Measurements from ENCODE around the gene ZDHHC5. TPM values are rescaled to one million over a fixed set of nuclear protein-coding genes. Genes with fewer than 3 reads are reported as not detected.
A peak's percentile ranks its signal among the peaks of the same experiment; 100 is the strongest.

The ZDHHC5 gene
- total and polyA plus RNA-seq, 4 donors: 28.7 to 63.2 (median 42.9) TPM

GRCh38 chr11:57675176-57675941 is 7.4 kb downstream of the ZDHHC5 start:
- Histone ChIP-seq H3K27ac (ENCODE audit: low read depth in 1 of 2, low read length in 1 of 2) (no peak overlapping the region), H3K36me3 (ENCODE audit: control insufficient read depth in 4 of 4, insufficient read depth in 4 of 4, low read length in 4 of 4) (peaks cover 20 to 41% (median 28%) of the 10 kb centered on the region in 4 donors), H3K9ac (ENCODE audit: insufficient read depth in 1 of 2, low read length in 2 of 2) (no peak overlapping the region), H3K4me3 (no peak overlapping the region), H3K27me3 (ENCODE audit: control insufficient read depth in 3 of 3, insufficient read depth in 3 of 3, low read length in 2 of 3) (no peaks in the 10 kb centered on the region), H3K4me1 (ENCODE audit: control insufficient read depth in 5 of 5, insufficient read depth in 5 of 5, low read length in 5 of 5) (peaks cover 0 to 29% (median 7%) of the 10 kb centered on the region in 5 donors), H3K9me3 (ENCODE audit: control insufficient read depth in 4 of 4, insufficient read depth in 3 of 4, low read length in 3 of 4) (no peaks in the 10 kb centered on the region)
- ATAC-seq (ENCODE audit: insufficient read depth, low FRiP score) (no peak), DNase-seq (peak in 2 of 3 donors; percentile 10 to 32)
- TF ChIP-seq, protein P1, sequence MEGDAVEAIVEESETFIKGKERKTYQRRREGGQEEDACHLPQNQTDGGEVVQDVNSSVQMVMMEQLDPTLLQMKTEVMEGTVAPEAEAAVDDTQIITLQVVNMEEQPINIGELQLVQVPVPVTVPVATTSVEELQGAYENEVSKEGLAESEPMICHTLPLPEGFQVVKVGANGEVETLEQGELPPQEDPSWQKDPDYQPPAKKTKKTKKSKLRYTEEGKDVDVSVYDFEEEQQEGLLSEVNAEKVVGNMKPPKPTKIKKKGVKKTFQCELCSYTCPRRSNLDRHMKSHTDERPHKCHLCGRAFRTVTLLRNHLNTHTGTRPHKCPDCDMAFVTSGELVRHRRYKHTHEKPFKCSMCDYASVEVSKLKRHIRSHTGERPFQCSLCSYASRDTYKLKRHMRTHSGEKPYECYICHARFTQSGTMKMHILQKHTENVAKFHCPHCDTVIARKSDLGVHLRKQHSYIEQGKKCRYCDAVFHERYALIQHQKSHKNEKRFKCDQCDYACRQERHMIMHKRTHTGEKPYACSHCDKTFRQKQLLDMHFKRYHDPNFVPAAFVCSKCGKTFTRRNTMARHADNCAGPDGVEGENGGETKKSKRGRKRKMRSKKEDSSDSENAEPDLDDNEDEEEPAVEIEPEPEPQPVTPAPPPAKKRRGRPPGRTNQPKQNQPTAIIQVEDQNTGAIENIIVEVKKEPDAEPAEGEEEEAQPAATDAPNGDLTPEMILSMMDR (IDR thresholded peaks at IDR 0.05; ENCODE audit: control extremely low read depth, extremely low read depth): no peak
- 80 to 91% methylated on average over 3 of the region's 3 CpGs for WGBS, 2 donors

DNA sequence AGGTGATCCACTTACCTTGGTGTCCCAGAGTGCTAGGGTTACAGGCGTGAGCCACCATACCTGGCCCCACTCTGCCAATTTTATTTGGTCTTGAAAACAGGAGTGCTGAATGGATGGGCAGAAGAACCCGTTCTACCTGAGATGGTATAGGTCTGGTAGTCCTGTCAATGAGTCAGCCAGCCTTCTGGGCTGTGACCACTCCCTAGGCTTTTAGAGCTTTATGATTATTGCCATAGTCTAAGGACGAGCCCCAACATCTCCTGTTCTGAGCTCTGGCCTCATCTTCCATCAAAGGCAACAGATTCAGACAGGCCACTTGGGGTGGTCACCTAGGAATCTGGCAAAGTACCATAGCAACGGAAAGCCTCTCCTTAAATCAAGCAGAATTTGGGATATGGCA is 11.5 kb downstream of the ZDHHC5 start:
- Histone ChIP-seq H3K9ac (ENCODE audit: insufficient read depth in 1 of 2, low read length in 2 of 2) (no peak overlapping the region), H3K27me3 (ENCODE audit: control insufficient read depth in 3 of 3, insufficient read depth in 3 of 3, low read length in 2 of 3) (no peaks in the 10 kb centered on the region), H3K36me3 (ENCODE audit: control insufficient read depth in 4 of 4, insufficient read depth in 4 of 4, low read length in 4 of 4) (peaks cover 20 to 32% (median 30%) of the 10 kb centered on the region in 4 donors), H3K27ac (ENCODE audit: low read depth in 1 of 2, low read length in 1 of 2) (no peak overlapping the region), H3K9me3 (ENCODE audit: control insufficient read depth in 4 of 4, insufficient read depth in 3 of 4, low read length in 3 of 4) (no peaks in the 10 kb centered on the region), H3K4me3 (no peak overlapping the region), H3K4me1 (ENCODE audit: control insufficient read depth in 5 of 5, insufficient read depth in 5 of 5, low read length in 5 of 5) (peaks cover 0 to 27% (median 5%) of the 10 kb centered on the region in 5 donors)
- ATAC-seq (ENCODE audit: insufficient read depth, low FRiP score) (no peak), DNase-seq (no peak)
- TF ChIP-seq, protein P1 (IDR thresholded peaks at IDR 0.05; ENCODE audit: control extremely low read depth, extremely low read depth): no peak
- WGBS, 2 donors: 95 to 96% methylated on average over 4 of the region's 4 CpGs

- H3K9me3 ChIP-seq (ENCODE audit: control insufficient read depth in 4 of 4, insufficient read depth in 3 of 4, low read length in 3 of 4): no peaks in the 10 kb centered on the region
- peaks cover 0 to 23% (median under 1%) of the 10 kb centered on the region in 5 donors for H3K4me1 ChIP-seq (ENCODE audit: control insufficient read depth in 5 of 5, insufficient read depth in 5 of 5, low read length in 5 of 5)
- no peak for DNase-seq
- 93 to 97% methylated on average over 2 of the region's 2 CpGs for WGBS, 2 donors
- no peak for ATAC-seq (ENCODE audit: insufficient read depth, low FRiP score)
- TF ChIP-seq, protein P1 (IDR thresholded peaks at IDR 0.05; ENCODE audit: control extremely low read depth, extremely low read depth): no peak
- H3K27ac ChIP-seq (ENCODE audit: low read depth in 1 of 2, low read length in 1 of 2): no peak overlapping the region
- no peak overlapping the region for H3K9ac ChIP-seq (ENCODE audit: insufficient read depth in 1 of 2, low read length in 2 of 2)
- H3K36me3 ChIP-seq (ENCODE audit: control insufficient read depth in 4 of 4, insufficient read depth in 4 of 4, low read length in 4 of 4): peaks cover 18 to 30% (median 27%) of the 10 kb centered on the region in 4 donors
- H3K27me3 ChIP-seq (ENCODE audit: control insufficient read depth in 3 of 3, insufficient read depth in 3 of 3, low read length in 2 of 3): no peaks in the 10 kb centered on the region
- H3K4me3 ChIP-seq: no peak overlapping the region
Observed at GRCh38 chr11:57680552-57680874, 12.6 kb downstream of the ZDHHC5 start.
